ENCODE measurements around the gene PNPLA8.

- TF ChIP-seq CTCF (tag by site-specific recombination; IDR thresholded peaks at IDR 0.05), result no peak
- TF ChIP-seq BCL11B (tag by site-specific recombination; IDR thresholded peaks at IDR 0.05; ENCODE audit: low read depth), result no peak
- TF ChIP-seq ZNF704 (tag by site-specific recombination; IDR thresholded peaks at IDR 0.05), result no peak
- TF ChIP-seq PRDM1 (tag by site-specific recombination; IDR thresholded peaks at IDR 0.05), result no peak
- TF ChIP-seq YY1 (tag by site-specific recombination; IDR thresholded peaks at IDR 0.05), result no peak
- TF ChIP-seq TCF7L2 (IDR thresholded peaks at IDR 0.05; ENCODE audit: borderline replicate concordance, low read depth, low read length), result no peak
- TF ChIP-seq ZBTB44 (tag by site-specific recombination; IDR thresholded peaks at IDR 0.05), result no peak
- TF ChIP-seq ZNF629 (tag by site-specific recombination; IDR thresholded peaks at IDR 0.05), result no peak
- no peak for TF ChIP-seq ZBTB26 (tag by site-specific recombination; optimal IDR thresholded peaks at IDR 0.05)
- no peak for TF ChIP-seq ZNF473 (tag by site-specific recombination; IDR thresholded peaks at IDR 0.05)
- no peak for TF ChIP-seq ZNF518A (tag by site-specific recombination; conservative IDR thresholded peaks at IDR 0.05; ENCODE audit: low read depth)
- TF ChIP-seq SALL2 (tag by site-specific recombination; IDR thresholded peaks at IDR 0.05; ENCODE audit: borderline replicate concordance), result no peak
- no peak for TF ChIP-seq ZNF558 (tag by site-specific recombination; IDR thresholded peaks at IDR 0.05)
These were observed 8.0 kb downstream of the PNPLA8 start for GRCh38 chr7:108517951-108518350.

All from HEK293 (cell line).